Liver (tissue), 3 donors: ENCODE results near the gene DGCR6L.
"Not testable (repeated sequence)": the region's sequence is repeated elsewhere in the genome, so short reads cannot be mapped to it uniquely, and the experiment has no call there.

Source experiments
- ATF3 ChIP-seq: IDR thresholded peaks from 2 replicates; pipeline ENCODE4 v1.6.1; 2016; ENCODE audit warnings: antibody characterized with exemption
- CTCF ChIP-seq: fragments of 150-350 bp; IDR thresholded peaks from 2 replicates; pipeline ENCODE4 v1.5.1; 2017; ENCODE audit warnings: improper control_type of control experiment, low read depth, low read length; ENCODE audit not compliant: missing input control
- EGR1 ChIP-seq, 2 donors: IDR thresholded peaks; 2 replicates each; pipeline ENCODE4 v1.6.1; 2016 to 2018; ENCODE audit warnings: antibody characterized with exemption in 2 of 2, low read depth in 2 of 2
- FOXA1 ChIP-seq: IDR thresholded peaks from 2 replicates; pipeline ENCODE4 v1.6.1; 2016; ENCODE audit warnings: antibody characterized with exemption
- HNF4A ChIP-seq, 2 donors: conservative IDR thresholded peaks; 2 replicates each; pipeline ENCODE4 v1.6.1; 2016; ENCODE audit warnings: antibody characterized with exemption in 2 of 2, mild to moderate bottlenecking in 2 of 2
- JUND ChIP-seq, 2 donors: IDR thresholded peaks; 2 replicates each; pipeline ENCODE4 v1.6.1; 2016; ENCODE audit warnings: antibody characterized with exemption in 2 of 2
- MAX ChIP-seq: IDR thresholded peaks from 2 replicates; pipeline ENCODE4 v1.6.1; 2016; ENCODE audit warnings: antibody characterized with exemption
- RAD21 ChIP-seq, 2 donors: IDR thresholded peaks; 2 replicates each; pipeline ENCODE4 v1.6.1; 2016; ENCODE audit warnings: antibody characterized with exemption in 2 of 2, mild to moderate bottlenecking in 2 of 2
- REST ChIP-seq: IDR thresholded peaks from 2 replicates; pipeline ENCODE4 v1.6.1; 2016; ENCODE audit warnings: antibody characterized with exemption, mild to moderate bottlenecking
- RXRA ChIP-seq, 2 donors: IDR thresholded peaks; 2 replicates each; pipeline ENCODE4 v1.6.1; 2017 to 2018; ENCODE audit warnings: antibody characterized with exemption in 2 of 2, mild to moderate bottlenecking in 1 of 2
- SP1 ChIP-seq: IDR thresholded peaks from 2 replicates; pipeline ENCODE4 v1.6.1; 2018; ENCODE audit warnings: antibody characterized with exemption, mild to moderate bottlenecking
- TAF1 ChIP-seq: conservative IDR thresholded peaks from 2 replicates; pipeline ENCODE4 v1.6.1; 2016; ENCODE audit warnings: antibody characterized with exemption, mild to moderate bottlenecking
- YY1 ChIP-seq: IDR thresholded peaks from 2 replicates; pipeline ENCODE4 v1.6.1; 2016; ENCODE audit warnings: antibody characterized with exemption, mild to moderate bottlenecking
- ZBTB33 ChIP-seq: IDR thresholded peaks from 2 replicates; pipeline ENCODE4 v1.6.1; 2016; ENCODE audit warnings: antibody characterized with exemption
- donor health status: healthy.
- donor health status: healthy.

- TF ChIP-seq YY1; CTCF; RAD21 (IDR thresholded peaks at IDR 0.05); MAX; SP1; RXRA (IDR thresholded peaks at IDR 0.05); REST; EGR1 (IDR thresholded peaks at IDR 0.05; ENCODE audit: low read depth in 2 of 2); TAF1; JUND (IDR thresholded peaks at IDR 0.05); ZBTB33; ATF3; HNF4A (conservative IDR thresholded peaks at IDR 0.05); FOXA1: not testable (repeated sequence)
Observed at GRCh38 chr22:20303229-20303534, 16.7 kb downstream of the DGCR6L start.
